AG04449 (cell line): ENCODE measurements around the gene PDE1C.

Source experiments
- CTCF ChIA-PET: fragments of 350-600 bp; formaldehyde crosslinking; extraction: SDS; loops from one replicate; lab custom pipeline; 2021; ENCODE audit warnings: antibody characterized with exemption; lab: Yijun Ruan, JAX
- POLR2A ChIA-PET: fragments of 400-600, 350-600 bp; formaldehyde crosslinking; extraction: SDS; loops from one replicate; lab custom pipeline; 2020; ENCODE audit warnings: antibody characterized with exemption, inconsistent platforms; lab: Yijun Ruan, JAX
- DNase-seq: peaks from one replicate; pipeline ENCODE4 v3.0.0-alpha.2; 2010; ENCODE audit warnings: low read depth, low spot score
- H3K4me3 ChIP-seq: 2 replicates; pipeline ENCODE4 v1.5.1; 2011; ENCODE audit warnings: low read depth, mild to moderate bottlenecking, control low read depth, low read length
- TF ChIP-seq, protein P1 (sequence below): IDR thresholded peaks from one replicate; pipeline ENCODE4 v1.5.1; 2011; ENCODE audit warnings: mild to moderate bottlenecking, moderate library complexity, low read length, control low read depth, inconsistent platforms; ENCODE audit not compliant: insufficient read depth; ENCODE audit errors: missing control alignments

Gene PDE1C

DNA sequence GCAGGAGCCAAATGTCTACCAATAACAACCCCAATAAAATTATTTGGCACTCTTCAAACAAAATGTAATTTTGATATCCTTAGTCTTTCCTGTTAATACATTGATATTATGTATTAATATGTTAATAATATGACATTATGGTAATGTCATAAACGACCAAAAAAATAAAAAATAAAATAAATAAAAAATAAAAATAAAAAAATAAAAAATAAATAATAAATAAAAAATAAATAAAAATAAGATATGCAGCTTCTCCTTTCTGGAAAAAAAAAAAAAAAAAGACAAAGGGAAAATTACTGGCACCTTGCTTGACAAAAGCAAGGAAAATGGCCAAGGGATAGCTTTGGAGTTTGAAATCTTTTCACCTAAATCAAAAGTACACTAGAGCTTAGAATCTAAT lies 214.7 kb downstream of the PDE1C start:
- CTCF ChIA-PET: interaction anchor here (1.0 to 1.4 kb wide), 2 partner anchors 9 to 26 kb away, joined by 3 to 4 read pairs; no protein-coding TSS in a partner anchor
- H3K4me3 ChIP-seq: no peak overlapping the region
- TF ChIP-seq, protein P1, sequence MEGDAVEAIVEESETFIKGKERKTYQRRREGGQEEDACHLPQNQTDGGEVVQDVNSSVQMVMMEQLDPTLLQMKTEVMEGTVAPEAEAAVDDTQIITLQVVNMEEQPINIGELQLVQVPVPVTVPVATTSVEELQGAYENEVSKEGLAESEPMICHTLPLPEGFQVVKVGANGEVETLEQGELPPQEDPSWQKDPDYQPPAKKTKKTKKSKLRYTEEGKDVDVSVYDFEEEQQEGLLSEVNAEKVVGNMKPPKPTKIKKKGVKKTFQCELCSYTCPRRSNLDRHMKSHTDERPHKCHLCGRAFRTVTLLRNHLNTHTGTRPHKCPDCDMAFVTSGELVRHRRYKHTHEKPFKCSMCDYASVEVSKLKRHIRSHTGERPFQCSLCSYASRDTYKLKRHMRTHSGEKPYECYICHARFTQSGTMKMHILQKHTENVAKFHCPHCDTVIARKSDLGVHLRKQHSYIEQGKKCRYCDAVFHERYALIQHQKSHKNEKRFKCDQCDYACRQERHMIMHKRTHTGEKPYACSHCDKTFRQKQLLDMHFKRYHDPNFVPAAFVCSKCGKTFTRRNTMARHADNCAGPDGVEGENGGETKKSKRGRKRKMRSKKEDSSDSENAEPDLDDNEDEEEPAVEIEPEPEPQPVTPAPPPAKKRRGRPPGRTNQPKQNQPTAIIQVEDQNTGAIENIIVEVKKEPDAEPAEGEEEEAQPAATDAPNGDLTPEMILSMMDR: no peak
- DNase-seq: no peak
- POLR2A ChIA-PET: no interaction called here

DNA sequence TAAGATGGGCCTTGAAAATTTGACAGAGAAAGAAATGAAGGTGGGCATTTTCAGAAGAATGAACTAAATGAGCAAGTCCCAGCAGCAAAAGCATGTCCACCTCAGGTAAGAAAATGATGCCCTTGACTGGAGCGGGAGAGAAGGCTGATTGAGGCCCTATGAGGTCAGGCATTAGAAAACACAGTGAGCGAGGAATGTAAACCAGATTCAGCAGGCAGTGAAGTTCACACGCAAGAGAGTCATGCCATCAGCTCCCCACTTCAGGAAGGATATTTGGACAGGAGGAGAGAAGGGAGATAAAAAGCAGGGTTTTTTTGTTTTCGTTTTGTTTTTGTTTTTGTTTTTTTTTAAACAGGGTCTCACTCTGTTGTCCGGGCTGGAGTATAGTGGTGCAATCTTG lies 216.8 kb downstream of the PDE1C start:
- no peak overlapping the region for H3K4me3 ChIP-seq
- ChIA-PET POLR2A (no interaction called here), CTCF (interaction anchor here (1.0 to 1.4 kb wide), 2 partner anchors 351 to 357 kb away, joined by 3 read pairs; no protein-coding TSS in a partner anchor)
- DNase-seq: peak; percentile 4
- TF ChIP-seq, protein P1: no peak

DNA sequence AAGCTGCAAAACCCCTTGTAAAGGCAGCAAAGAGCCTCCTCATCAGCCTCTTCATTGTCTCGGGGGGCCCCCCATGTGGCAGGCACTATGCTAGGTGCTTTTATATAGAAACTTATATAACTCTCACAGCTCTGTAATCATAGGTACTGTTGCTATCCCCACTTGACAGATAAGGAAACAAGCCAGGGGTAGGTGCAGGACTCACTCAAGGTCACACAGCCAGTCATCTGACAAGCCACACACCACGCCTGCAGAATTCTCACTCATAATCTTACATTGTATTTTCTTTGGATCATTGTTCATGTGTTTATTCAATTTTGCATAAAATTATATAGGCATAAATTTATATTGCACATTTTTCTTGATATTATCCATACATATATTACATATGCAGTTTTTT lies 217.7 kb downstream of the PDE1C start:
- DNase-seq: no peak
- H3K4me3 ChIP-seq: no peak overlapping the region
- POLR2A ChIA-PET: no interaction called here
- CTCF ChIA-PET: no interaction called here
- TF ChIP-seq, protein P1: no peak

DNA sequence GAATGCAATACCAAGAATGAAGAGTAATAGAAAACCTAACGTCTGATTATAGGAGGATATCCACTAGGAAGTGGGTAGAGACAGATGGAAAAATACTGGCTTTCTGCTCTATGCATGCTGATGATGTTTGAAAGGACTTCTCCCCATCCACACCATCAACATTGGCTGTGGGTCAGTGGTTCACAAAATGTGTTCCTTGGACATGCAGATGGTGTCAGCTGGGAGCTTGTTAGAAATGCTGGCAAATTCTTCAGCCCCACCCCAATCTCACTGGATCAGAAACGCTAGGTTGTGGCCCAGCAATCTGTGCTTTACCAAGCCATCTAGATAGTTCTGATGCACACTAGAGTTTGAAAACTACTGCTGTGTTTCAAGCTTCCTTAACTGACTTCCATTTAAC lies 219.1 kb downstream of the PDE1C start:
- ChIA-PET POLR2A (no interaction called here), CTCF (interaction anchor here (0.7 kb wide), 1 partner anchor 314 kb away, joined by 3 read pairs; no protein-coding TSS in a partner anchor)
- H3K4me3 ChIP-seq: no peak overlapping the region
- TF ChIP-seq, protein P1: no peak
- DNase-seq: no peak

- POLR2A ChIA-PET: no interaction called here
These were observed 219.6 kb downstream of the PDE1C start for GRCh38 chr7:31850601-31851000.

GRCh38 chr7:31850066-31850465 lies 220.1 kb downstream of the PDE1C start:
- no peak for DNase-seq
- POLR2A ChIA-PET: no interaction called here
- CTCF ChIA-PET: interaction anchor here (1.4 kb wide), 1 partner anchor 354 kb away, joined by 3 read pairs; no protein-coding TSS in a partner anchor
- H3K4me3 ChIP-seq: no peak overlapping the region
- TF ChIP-seq, protein P1: no peak

More at GRCh38 chr7:31850601-31851000, 219.6 kb downstream of the PDE1C start:
- CTCF ChIA-PET: interaction anchor here (0.7 to 1.4 kb wide), 2 partner anchors 314 to 354 kb away, joined by 3 read pairs; no protein-coding TSS in a partner anchor
- DNase-seq: no peak
- TF ChIP-seq, protein P1: no peak
- H3K4me3 ChIP-seq: no peak overlapping the region
